ENCODE data around the gene TCTA.

DNA sequence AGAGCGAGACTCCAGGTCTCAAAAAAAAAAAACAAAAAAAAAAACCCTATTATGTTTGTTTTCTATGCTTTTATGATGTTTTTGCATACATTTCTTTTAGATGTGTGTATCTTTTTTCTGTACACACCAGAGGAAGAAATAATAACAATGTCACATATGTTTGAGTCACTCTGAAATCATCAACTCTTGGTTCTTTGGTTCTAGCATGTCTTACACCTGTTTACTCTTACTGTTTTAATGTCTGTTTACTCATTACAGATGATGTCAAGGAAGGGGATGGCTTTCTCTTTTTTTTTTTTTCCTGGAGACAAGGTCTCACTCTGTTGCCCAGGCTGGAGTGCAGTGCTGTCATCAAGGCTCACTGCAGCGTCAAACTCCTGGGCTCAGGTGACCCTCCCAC is 24.5 kb upstream of the TCTA start:
- TF ChIP-seq CTCF (IDR thresholded peaks at IDR 0.05; ENCODE audit: low read depth, low read length) (no peak), EZH2phosphoT487 (IDR thresholded peaks at IDR 0.05; ENCODE audit: low read depth) (no peak)

Data from OCI-LY3 (cell line).